Colonic mucosa (tissue), 4 donors: ENCODE measurements around the gene GNLY. TPM values are rescaled to one million over a fixed set of nuclear protein-coding genes. Genes with fewer than 3 reads are reported as not detected.
"Not testable (repeated sequence)": the region's sequence is repeated elsewhere in the genome, so short reads cannot be mapped to it uniquely, and the experiment has no call there.

ENCODE experiments used
- DNase-seq: peaks from one replicate; pipeline ENCODE4 v3.0.0-alpha.2; 2020
- H3K27ac ChIP-seq: fragments of 200-600 bp; one replicate; pipeline ENCODE4 v1.8.0; 2021
- H3K27me3 ChIP-seq: fragments of 200-600 bp; one replicate; pipeline ENCODE4 v1.8.0; 2021
- H3K36me3 ChIP-seq: fragments of 200-600 bp; one replicate; pipeline ENCODE4 v1.8.0; 2021
- H3K4me1 ChIP-seq: fragments of 200-600 bp; one replicate; pipeline ENCODE4 v1.8.0; 2021; ENCODE audit warnings: mild to moderate bottlenecking
- H3K4me3 ChIP-seq: fragments of 200-600 bp; one replicate; pipeline ENCODE4 v1.8.0; 2021
- H3K9ac ChIP-seq, 2 donors: one replicate each; pipeline ENCODE4 v1.7.0; 2013; ENCODE audit warnings: control low read depth in 2 of 2, low read depth in 2 of 2, low read length in 2 of 2
- H3K9me3 ChIP-seq: fragments of 200-600 bp; one replicate; pipeline ENCODE4 v1.8.0; 2021
- intact Hi-C: fragments of 100-400 bp; cut with DNase I; formaldehyde crosslinking; loops from one replicate; pipeline ENCODE4 v1.14.1; 2022
- total RNA-seq, 2 donors: library from RNA; stranded (reverse); fragmentation: NEBNext Ultra II Directional in 1 of 2; extraction: Animal tissue kit (Norgen Biotek cat#: 25700) in 1 of 2; gene quantifications; one replicate each; pipeline ENCODE4 v1.2.1, GENCODE V29; 2021
- TF ChIP-seq, protein P1 (sequence below): fragments of 200-600 bp; IDR thresholded peaks from one replicate; pipeline ENCODE4 v1.8.0; 2022; ENCODE audit warnings: antibody characterized with exemption, mild to moderate bottlenecking
- donor health status: healthy.
- donor health status: DM: no; HTN: no; CAD: no.
- donor health status: DM: no; HTN: no; CAD: no.

Gene GNLY
- total RNA-seq, 2 donors from 2014 or later, result 0.32 to 4.7 TPM

DNA sequence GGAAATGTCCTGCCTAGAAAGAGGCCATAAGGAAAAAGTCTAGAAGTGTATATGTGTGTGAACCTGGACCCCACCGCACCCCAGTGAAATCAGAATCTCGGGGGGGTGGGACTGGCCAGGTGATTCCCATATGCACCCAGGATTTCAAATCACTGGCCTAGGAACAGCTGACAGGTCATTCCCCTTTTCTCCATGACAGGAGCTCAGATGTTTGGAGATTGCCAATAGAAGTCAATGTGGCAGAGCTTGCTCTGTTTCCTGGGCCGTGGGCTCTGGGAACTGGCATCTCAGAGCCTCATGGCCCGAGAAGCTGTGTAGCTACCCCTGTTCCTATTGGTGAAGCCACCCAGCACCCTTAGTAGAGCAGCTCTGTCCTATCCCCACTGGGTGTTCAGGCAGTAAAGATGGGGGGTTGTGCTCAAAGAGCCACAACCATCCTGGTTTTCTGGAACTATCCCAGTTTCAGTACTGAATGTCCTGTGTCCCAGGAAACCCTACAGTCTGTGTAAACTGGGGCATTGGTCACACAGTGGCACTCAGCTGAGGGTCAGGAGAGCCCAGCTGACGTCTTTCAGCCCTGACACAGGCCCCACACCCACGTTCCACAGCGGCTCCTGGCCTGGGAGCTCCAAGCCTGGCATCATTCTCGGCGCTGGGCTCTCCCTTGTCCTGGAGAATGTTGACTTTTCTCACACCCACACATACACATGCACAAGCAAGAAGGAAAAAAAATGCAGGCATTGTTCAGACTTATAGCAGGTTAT, 18.9 kb downstream of the GNLY start:
- H3K27me3 ChIP-seq, result no peaks in the 10 kb centered on the region
- intact Hi-C loops, result no loop called here
- no peak overlapping the region for H3K9ac ChIP-seq
- H3K4me1 ChIP-seq, result no peaks in the 10 kb centered on the region
- TF ChIP-seq, protein P1, sequence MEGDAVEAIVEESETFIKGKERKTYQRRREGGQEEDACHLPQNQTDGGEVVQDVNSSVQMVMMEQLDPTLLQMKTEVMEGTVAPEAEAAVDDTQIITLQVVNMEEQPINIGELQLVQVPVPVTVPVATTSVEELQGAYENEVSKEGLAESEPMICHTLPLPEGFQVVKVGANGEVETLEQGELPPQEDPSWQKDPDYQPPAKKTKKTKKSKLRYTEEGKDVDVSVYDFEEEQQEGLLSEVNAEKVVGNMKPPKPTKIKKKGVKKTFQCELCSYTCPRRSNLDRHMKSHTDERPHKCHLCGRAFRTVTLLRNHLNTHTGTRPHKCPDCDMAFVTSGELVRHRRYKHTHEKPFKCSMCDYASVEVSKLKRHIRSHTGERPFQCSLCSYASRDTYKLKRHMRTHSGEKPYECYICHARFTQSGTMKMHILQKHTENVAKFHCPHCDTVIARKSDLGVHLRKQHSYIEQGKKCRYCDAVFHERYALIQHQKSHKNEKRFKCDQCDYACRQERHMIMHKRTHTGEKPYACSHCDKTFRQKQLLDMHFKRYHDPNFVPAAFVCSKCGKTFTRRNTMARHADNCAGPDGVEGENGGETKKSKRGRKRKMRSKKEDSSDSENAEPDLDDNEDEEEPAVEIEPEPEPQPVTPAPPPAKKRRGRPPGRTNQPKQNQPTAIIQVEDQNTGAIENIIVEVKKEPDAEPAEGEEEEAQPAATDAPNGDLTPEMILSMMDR, result no peak
- no peaks in the 10 kb centered on the region for H3K9me3 ChIP-seq
- no peaks in the 10 kb centered on the region for H3K36me3 ChIP-seq
- DNase-seq, result no peak
- H3K27ac ChIP-seq, result no peak overlapping the region
- no peak overlapping the region for H3K4me3 ChIP-seq

DNA sequence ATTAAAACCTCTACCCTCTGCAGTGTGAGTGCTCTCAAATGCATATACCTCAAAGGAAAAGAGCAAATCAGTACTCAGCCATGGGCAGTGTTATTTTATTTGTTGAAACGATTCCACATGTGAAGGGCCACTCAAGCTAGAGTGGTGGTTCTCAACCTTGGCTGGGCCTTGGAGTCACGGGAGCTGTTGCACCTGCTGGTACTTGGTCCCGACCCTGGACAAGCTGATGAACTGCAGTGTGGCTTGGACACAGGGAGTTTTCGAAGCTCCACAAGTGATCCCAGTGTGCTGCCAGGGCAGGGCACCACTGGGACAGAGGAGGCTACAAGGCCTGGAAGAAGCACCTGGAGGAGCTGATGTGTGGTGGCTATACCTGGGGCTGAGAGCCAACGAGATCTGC, 19.7 kb downstream of the GNLY start:
- DNase-seq, result no peak
- H3K4me1 ChIP-seq, result no peaks in the 10 kb centered on the region
- H3K27me3 ChIP-seq, result no peaks in the 10 kb centered on the region
- H3K9ac ChIP-seq, result no peak overlapping the region
- H3K4me3 ChIP-seq, result no peak overlapping the region
- TF ChIP-seq, protein P1, result no peak
- H3K27ac ChIP-seq, result no peak overlapping the region
- intact Hi-C loops, result no loop called here
- H3K9me3 ChIP-seq, result no peaks in the 10 kb centered on the region
- H3K36me3 ChIP-seq, result no peaks in the 10 kb centered on the region

DNA sequence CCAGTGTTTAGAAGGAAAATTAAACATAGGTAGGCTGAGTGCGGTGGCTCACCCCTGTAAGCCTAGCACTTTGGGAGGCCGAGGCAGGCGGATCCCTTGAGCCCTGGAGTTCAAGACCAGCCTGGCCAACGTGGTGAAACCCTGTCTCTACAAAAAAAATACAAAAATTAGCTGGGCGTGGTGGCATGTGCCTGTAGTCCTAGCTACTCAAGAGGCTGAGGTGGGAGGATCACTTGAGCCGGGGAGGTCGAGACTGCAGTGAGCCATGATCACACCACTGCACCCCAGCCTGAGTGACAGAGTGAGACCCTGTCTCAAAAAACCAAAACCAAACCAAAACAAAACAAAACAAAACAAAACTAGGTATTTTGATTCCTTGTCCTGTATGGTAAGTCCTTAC, 20.3 kb downstream of the GNLY start:
- intact Hi-C loops, H3K27ac ChIP-seq, H3K4me3 ChIP-seq, H3K9ac ChIP-seq, H3K27me3 ChIP-seq, DNase-seq, H3K4me1 ChIP-seq, H3K9me3 ChIP-seq, H3K36me3 ChIP-seq: not testable (repeated sequence)

DNA sequence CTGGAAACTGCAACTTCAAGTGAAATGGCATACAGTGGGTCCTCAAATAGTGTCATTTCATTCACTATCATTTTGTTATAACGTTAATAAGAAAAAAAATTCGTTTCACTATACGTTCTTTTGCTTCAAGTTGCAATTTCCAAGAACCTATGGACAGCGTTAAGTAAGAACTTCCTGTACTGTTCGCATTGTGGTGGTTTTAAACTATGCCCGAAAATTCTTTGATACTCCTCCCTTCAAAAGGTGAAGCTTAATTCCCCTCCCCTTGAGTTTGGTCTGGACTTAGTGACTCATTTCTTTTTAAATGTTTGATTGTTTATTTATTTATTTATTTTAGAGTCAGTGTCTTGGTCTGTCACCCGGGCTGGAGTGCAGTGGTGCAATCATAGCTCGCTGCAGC, 20.7 kb downstream of the GNLY start:
- Histone ChIP-seq H3K4me3 (no peak overlapping the region), H3K9me3 (no peaks in the 10 kb centered on the region), H3K9ac (no peak overlapping the region), H3K36me3 (no peaks in the 10 kb centered on the region), H3K27ac (no peak overlapping the region), H3K4me1 (no peaks in the 10 kb centered on the region), H3K27me3 (no peaks in the 10 kb centered on the region)
- no peak for DNase-seq
- TF ChIP-seq, protein P1, result no peak
- intact Hi-C loops, result no loop called here

DNA sequence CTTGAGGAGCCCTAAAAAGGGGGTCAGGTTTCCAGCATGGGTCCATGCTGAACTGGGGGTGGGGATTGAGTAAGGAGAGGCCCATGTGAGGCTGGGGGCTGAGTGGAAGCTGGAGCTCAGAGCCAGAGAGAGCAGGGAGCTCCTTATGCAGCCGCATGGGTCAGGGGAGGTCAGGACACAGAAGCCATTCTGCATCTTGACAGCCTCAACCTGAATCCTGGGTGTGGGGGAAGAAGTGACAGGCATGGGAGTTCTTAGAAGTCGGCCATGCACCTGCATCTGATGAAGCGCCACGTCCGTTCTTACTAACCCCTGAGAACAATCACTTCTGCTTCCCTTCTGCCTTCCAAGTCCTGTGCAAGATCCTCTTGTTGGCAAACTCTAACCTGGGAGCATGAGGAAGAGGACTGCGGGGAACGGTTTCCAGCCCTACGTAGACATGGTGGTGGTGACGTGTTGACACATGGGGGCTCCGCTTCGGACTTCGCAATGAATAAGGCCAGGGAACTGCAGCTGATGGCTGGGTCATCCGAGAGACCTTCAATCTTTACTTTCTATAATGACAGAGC, 22.3 kb downstream of the GNLY start:
- Histone ChIP-seq H3K9ac (no peak overlapping the region), H3K27ac (no peak overlapping the region), H3K9me3 (no peaks in the 10 kb centered on the region), H3K4me1 (no peaks in the 10 kb centered on the region), H3K36me3 (no peaks in the 10 kb centered on the region), H3K27me3 (no peaks in the 10 kb centered on the region), H3K4me3 (no peak overlapping the region)
- TF ChIP-seq, protein P1, result no peak
- no peak for DNase-seq
- intact Hi-C loops, result no loop called here

DNA sequence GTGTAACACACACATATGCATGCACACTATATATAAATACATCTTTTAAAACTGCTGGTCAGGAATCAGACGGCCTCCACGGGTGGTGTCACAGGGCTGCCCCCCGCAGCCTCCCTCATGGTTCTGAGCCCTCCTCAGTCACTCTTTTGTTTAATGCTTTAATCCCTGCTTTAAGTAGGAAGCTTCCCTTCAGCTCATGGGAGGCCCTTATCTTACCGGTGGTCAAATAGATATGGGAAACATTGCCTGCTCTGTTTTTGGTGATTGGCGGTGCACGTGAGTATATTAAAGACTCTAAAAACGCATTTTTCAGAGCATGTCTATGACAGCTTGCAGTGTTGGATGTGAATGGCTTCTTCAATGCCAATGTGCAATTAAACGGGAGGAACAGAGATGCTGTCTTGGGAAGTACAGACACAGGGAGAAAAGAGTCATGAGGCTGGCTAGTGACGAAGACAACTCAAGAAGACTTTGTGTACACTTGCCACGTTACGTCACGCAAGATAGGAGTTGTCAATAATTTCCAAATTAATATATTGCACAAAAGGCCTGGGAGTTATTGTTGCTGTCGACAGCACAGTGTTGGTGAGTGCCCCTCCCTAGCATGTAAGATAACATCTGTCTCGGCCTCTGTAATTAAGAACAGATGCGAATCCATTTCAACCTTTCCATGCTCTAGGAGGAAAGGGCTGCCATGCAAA, 23.3 kb downstream of the GNLY start:
- TF ChIP-seq, protein P1, result no peak
- H3K4me3 ChIP-seq, result no peak overlapping the region
- no peaks in the 10 kb centered on the region for H3K4me1 ChIP-seq
- H3K9me3 ChIP-seq, result no peaks in the 10 kb centered on the region
- no peaks in the 10 kb centered on the region for H3K27me3 ChIP-seq
- no peak overlapping the region for H3K9ac ChIP-seq
- no peaks in the 10 kb centered on the region for H3K36me3 ChIP-seq
- intact Hi-C loops, result no loop called here
- no peak overlapping the region for H3K27ac ChIP-seq
- no peak for DNase-seq
